Measurements from ENCODE around the gene MTHFS.

GRCh38 chr15:79903626-79904025, 6.8 kb upstream of the MTHFS start:
- TF ChIP-seq CTCF (IDR thresholded peaks at IDR 0.05; ENCODE audit: poor library complexity, severe bottlenecking) (no peak), EZH2 (IDR thresholded peaks at IDR 0.05; ENCODE audit: borderline replicate concordance, insufficient read depth, low read length, poor library complexity, severe bottlenecking) (no peak), EP300 (conservative IDR thresholded peaks at IDR 0.05; ENCODE audit: poor library complexity, severe bottlenecking) (no peak), SMC3 (conservative IDR thresholded peaks at IDR 0.05; ENCODE audit: poor library complexity) (no peak), TAF1 (IDR thresholded peaks at IDR 0.05; ENCODE audit: low read depth) (no peak), RAD21 (conservative IDR thresholded peaks at IDR 0.05) (no peak), POLR2AphosphoS5 (IDR thresholded peaks at IDR 0.05) (no peak)
- TF ChIP-seq, protein P1, sequence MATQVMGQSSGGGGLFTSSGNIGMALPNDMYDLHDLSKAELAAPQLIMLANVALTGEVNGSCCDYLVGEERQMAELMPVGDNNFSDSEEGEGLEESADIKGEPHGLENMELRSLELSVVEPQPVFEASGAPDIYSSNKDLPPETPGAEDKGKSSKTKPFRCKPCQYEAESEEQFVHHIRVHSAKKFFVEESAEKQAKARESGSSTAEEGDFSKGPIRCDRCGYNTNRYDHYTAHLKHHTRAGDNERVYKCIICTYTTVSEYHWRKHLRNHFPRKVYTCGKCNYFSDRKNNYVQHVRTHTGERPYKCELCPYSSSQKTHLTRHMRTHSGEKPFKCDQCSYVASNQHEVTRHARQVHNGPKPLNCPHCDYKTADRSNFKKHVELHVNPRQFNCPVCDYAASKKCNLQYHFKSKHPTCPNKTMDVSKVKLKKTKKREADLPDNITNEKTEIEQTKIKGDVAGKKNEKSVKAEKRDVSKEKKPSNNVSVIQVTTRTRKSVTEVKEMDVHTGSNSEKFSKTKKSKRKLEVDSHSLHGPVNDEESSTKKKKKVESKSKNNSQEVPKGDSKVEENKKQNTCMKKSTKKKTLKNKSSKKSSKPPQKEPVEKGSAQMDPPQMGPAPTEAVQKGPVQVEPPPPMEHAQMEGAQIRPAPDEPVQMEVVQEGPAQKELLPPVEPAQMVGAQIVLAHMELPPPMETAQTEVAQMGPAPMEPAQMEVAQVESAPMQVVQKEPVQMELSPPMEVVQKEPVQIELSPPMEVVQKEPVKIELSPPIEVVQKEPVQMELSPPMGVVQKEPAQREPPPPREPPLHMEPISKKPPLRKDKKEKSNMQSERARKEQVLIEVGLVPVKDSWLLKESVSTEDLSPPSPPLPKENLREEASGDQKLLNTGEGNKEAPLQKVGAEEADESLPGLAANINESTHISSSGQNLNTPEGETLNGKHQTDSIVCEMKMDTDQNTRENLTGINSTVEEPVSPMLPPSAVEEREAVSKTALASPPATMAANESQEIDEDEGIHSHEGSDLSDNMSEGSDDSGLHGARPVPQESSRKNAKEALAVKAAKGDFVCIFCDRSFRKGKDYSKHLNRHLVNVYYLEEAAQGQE (IDR thresholded peaks at IDR 0.05; ENCODE audit: borderline replicate concordance), result no peak
